IPS-18c (cell line): Measurements from ENCODE around the gene PIPOX.

Experiments used
- H3K4me3 ChIP-seq: 2 replicates; pipeline ENCODE4 v1.7.0; 2013; ENCODE audit warnings: low read depth, mild to moderate bottlenecking, low read length, moderate library complexity; ENCODE audit not compliant: insufficient read depth
- H3K9me3 ChIP-seq: one replicate; pipeline ENCODE4 v1.6.1; 2013; ENCODE audit warnings: mild to moderate bottlenecking, low read length, moderate library complexity; ENCODE audit not compliant: control insufficient read depth, insufficient read depth

PIPOX gene

GRCh38 chr17:29041571-29041970, 1.4 kb upstream of the PIPOX start:
- Histone ChIP-seq H3K4me3 (no peak overlapping the region), H3K9me3 (no peaks in the 10 kb centered on the region)

DNA sequence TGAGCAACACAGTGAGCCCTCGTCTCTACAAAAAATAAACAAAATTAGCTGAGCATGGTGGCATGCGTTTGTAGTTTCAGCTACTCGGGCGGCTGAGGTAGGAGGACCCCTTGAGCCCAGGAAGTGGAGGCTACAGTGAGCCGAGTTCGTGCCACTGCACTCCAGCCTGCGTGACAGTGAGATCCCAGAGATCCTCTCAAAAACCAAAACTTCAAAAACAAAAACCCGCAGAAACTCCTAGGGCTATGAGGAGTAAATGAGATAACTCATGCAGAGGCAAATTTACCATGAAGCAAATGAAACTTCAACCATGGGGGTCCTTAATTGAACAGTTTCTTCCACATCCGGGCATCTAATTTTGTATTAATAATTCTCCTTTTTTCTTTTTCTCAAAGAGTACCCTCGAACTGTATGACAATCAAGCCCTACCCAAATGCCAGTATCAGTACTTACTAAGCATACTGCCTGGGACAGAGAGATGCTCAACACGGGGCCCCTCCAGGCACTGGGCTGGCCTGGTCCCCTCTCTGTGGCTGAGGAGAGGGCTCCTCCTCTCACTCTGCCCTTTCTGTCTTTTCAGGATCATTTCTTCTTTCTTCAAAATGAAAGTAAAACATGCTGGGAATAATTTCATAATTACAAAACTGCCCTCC, 789 bp upstream of the PIPOX start:
- no peaks in the 10 kb centered on the region for H3K9me3 ChIP-seq
- H3K4me3 ChIP-seq = no peak overlapping the region

GRCh38 chr17:29043539-29044145, 701 bp downstream of the PIPOX start:
- Histone ChIP-seq H3K9me3 (no peaks in the 10 kb centered on the region), H3K4me3 (no peak overlapping the region; the same call in none of the 2 replicates)

DNA sequence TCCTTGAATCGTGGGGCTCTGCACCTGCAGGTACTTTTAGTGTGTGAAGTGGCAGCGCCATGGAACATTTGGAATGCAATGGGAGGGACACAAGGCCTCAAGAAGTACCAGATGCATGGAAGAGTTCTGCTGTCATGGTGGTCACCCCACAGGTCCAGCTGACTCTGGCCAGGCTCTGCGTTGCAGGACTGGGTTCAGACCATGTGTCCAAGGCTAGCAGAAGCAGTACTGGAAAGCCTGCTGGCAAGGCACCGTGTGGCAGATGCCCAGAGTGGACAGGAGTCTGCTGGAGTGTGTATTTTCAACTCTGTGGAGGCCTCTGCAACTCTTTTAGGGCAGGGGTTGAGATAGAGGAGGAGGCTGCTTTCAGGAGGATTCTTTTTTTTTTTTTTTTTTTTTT, 2.1 kb downstream of the PIPOX start:
- Histone ChIP-seq H3K4me3 (no peak overlapping the region), H3K9me3 (no peaks in the 10 kb centered on the region)

GRCh38 chr17:29045734-29046472, 3.0 kb downstream of the PIPOX start:
- no peak overlapping the region for H3K4me3 ChIP-seq
- H3K9me3 ChIP-seq = no peaks in the 10 kb centered on the region

DNA sequence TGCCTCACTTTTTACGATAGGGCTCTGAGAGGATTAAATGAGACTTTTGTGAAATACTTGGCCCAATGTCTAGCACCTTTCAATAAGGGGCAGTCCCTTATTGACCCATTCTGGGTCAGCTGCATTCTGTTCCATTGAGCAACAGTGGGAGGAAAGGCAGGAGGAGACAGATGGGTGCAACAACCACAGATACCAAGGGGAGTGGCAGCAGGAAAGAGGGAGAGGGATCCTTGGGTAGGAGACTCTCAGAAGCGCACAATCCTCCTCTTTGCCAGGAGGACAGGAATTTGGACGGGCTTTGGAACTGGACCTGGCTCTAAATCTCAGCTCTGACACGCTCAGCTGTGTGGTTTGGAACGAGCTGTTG, 3.5 kb downstream of the PIPOX start:
- H3K4me3 ChIP-seq = no peak overlapping the region
- H3K9me3 ChIP-seq = no peaks in the 10 kb centered on the region

GRCh38 chr17:29048440-29049368, 5.8 kb downstream of the PIPOX start:
- Histone ChIP-seq H3K4me3 (no peak overlapping the region), H3K9me3 (no peaks in the 10 kb centered on the region)

DNA sequence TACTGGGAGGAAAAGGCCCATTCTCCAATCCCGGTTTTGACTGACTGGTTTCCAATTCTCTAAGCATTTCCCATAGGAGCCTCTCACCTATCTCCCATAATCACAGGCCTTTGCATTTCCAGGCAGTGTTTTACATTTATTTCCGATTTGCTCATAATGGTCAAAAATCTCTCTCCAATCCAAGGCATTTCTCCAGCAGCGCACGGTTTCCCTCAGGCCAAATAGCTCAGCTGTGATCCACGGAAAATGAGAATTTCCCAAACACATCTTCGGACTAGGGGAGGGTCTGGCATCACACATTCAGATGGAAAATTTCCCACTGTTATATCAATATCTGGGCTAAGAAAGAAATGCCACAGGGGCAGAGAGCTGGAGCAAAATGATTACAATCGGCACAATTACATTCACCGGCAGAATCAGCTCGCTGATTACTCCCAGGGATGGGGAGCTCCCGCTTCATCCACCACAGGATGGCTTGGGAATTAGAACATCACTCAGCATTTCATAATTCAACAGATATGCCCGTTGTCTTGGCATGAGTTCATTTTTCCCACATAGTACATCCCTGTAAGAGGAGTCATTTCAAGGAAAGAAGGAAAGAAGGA, 6.7 kb downstream of the PIPOX start:
- H3K4me3 ChIP-seq = no peak overlapping the region

GRCh38 chr17:29050176-29050575, 7.2 kb downstream of the PIPOX start:
- no peak overlapping the region for H3K4me3 ChIP-seq
- no peaks in the 10 kb centered on the region for H3K9me3 ChIP-seq

More for the DNA sequence above, 6.7 kb downstream of the PIPOX start:
- H3K9me3 ChIP-seq = no peaks in the 10 kb centered on the region

DNA sequence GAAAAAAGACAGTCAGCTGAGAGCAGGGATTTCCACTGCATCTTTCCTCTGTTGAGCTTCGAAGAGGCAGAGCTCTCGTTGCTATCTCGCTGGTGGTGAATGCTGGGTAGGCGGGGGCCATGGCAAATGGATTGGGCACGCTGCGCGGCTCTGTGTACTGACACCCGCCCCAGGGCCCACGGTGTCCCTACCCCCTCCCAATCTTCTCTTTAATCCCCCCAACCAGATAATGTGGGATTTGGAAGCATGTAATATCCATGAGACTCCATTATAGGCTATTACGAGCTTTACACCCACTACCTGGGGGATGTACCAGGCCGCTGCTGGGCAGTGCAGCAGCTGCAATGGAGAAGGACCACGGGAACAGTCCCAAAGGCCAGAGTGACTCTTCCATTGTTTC, 8.3 kb downstream of the PIPOX start:
- Histone ChIP-seq H3K4me3 (no peak overlapping the region), H3K9me3 (no peaks in the 10 kb centered on the region)

DNA sequence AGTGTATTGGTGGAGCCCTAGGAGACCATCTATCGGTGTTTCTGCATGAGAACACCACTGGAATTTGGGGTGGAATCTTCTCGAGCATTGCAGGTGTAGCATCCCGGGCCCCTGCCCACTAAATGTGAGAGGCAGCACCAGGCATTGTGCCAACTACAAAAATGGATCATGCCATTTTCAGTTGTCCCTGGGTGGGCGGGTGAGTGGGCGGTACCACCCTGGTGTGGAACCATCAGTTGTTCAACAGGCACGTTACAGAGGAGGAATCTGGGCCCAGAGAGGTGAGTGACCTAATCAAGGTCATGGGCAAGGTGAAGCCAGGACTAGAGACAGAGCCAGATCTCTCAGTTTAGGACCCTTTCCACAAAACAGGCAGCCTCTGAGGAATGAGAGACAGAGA, 8.8 kb downstream of the PIPOX start:
- H3K9me3 ChIP-seq = no peaks in the 10 kb centered on the region
- H3K4me3 ChIP-seq = no peak overlapping the region; the same call in 1 of the 2 replicates

DNA sequence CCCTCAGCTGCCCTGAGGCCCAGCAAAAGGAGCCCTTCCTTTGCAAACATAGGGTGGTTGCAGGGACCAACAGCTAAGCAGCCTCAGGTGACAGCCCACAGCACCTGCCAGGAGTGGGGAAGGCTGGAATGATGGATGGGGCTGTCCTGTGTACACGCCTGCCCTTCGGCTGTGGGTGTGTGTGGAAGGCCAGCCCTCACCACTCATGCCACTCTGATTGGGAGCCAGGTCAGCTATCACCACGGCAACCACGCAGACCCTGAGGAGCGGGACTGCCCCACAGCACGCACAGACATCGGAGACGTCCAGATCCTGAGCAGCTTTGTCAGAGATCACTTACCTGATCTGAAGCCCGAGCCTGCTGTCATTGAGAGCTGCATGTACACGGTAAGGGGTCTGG, 11.9 kb downstream of the PIPOX start:
- H3K9me3 ChIP-seq = no peaks in the 10 kb centered on the region

DNA sequence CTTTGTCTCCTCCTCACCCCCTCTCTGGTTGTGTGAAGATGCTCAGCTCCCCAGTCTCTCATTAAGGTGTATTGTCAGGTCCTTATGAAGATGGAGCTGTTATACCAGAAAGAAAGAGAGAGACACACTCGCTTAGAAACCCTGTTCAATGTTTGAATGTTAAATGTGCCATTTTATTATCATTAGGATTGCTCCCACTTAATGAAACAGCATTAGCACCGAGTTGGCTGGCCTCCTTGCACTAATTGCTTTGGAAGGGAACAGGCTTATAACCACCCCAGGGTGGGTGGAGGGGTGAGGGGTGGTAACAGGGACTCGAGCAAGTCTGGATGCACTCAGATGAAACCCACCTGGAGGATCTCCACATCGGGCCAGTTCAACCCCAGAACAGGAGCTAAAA, 14.4 kb downstream of the PIPOX start:
- Histone ChIP-seq H3K4me3 (no peak overlapping the region), H3K9me3 (no peaks in the 10 kb centered on the region)

More for the DNA sequence above, 11.9 kb downstream of the PIPOX start:
- no peak overlapping the region for H3K4me3 ChIP-seq

- H3K4me3 ChIP-seq = no peak overlapping the region
- no peaks in the 10 kb centered on the region for H3K9me3 ChIP-seq
Measured at GRCh38 chr17:29058391-29058790, 15.4 kb downstream of the PIPOX start.

DNA sequence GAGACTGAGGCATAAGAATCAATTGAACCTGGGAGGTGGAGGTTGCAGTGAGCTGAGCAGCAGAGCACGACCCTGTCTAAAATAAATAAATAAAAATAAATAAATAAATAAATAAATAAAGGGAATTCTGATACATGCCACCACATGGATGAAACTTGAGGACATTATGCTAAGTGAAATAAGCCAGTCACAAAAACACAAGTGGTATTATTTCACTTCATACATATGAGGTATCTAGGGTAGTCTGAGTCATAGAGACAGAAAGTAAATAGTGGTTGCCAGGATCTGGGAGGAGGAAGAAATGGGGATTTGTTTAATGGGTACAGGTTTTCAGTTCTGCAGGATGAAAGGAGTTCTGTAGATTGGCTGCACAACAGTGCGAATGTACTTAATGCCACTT, 16.3 kb downstream of the PIPOX start:
- Histone ChIP-seq H3K4me3 (no peak overlapping the region), H3K9me3 (no peaks in the 10 kb centered on the region)

- no peaks in the 10 kb centered on the region for H3K9me3 ChIP-seq
- H3K4me3 ChIP-seq = no peak overlapping the region
Measured at GRCh38 chr17:29060475-29060874, 17.5 kb downstream of the PIPOX start.

DNA sequence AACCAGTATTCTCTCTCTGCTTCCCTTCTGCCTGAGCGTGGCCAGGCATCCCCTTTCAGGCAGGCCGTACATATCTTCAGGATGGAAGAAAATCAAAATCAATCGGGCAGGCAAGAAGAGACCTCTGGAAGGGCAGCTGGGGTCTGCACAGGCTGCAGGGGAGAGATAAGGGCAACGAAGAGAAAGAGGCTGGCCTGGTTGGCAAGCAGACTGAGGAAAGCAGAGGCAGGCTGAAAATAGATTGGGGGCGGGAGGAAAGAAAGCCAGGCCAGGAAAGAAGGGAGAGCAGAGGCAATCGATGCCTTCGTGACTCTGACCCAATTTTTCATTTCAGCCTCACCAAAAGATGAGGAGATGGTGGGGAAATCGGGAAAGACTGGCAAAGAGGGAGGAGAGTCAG, 18.1 kb downstream of the PIPOX start:
- H3K9me3 ChIP-seq = no peaks in the 10 kb centered on the region
- H3K4me3 ChIP-seq = no peak overlapping the region
